PC-9 (cell line): Measurements from ENCODE around the gene POLR2A. TPM values are rescaled to one million over a fixed set of nuclear protein-coding genes. Genes with fewer than 3 reads are reported as not detected.

Source experiments
- BruUV-seq: library from RNA; stranded (reverse); fragments of 400-500 nt; replicated peaks from 2 replicates; lab custom pipeline; 2021; lab: Mats Ljungman, UMichigan
- CTCF ChIA-PET: fragments of 300-600 bp; sonication (Branson Sonifier 250); formaldehyde crosslinking; loops from one replicate; lab custom pipeline; 2022; ENCODE audit warnings: antibody characterized with exemption; lab: Charles Lee
- POLR2A ChIA-PET: fragments of 300-600 bp; sonication (Branson Sonifier 250); formaldehyde crosslinking; loops from one replicate; lab custom pipeline; 2022; ENCODE audit warnings: antibody characterized with exemption; ENCODE audit not compliant: unreplicated experiment; lab: Charles Lee
- DNase-seq, 2 experiments: peaks; one replicate each; pipeline versions ENCODE4 v3.0.0 to v3.0.0-alpha.2; 2015 to 2022; ENCODE audit warnings: mixed read lengths in 1 of 2
- H2AFZ ChIP-seq: fragments of 200-600 bp; sonication (generic); 2 replicates; pipeline ENCODE4 v1.8.1; 2017; ENCODE audit warnings: antibody characterized with exemption
- H3F3A ChIP-seq: fragments of 200-600 bp; sonication (generic); 2 replicates; pipeline ENCODE4 v1.8.1; 2017; ENCODE audit warnings: antibody characterized with exemption, mild to moderate bottlenecking, low read depth; ENCODE audit not compliant: insufficient read depth
- H3K27ac ChIP-seq: fragments of 200-600 bp; sonication (generic); 2 replicates; pipeline ENCODE4 v1.6.1; 2016; ENCODE audit warnings: mixed run types
- H3K27me3 ChIP-seq: fragments of 200-600 bp; sonication (generic); 2 replicates; pipeline ENCODE4 v1.6.1; 2016; ENCODE audit warnings: low read depth, mixed run types; ENCODE audit not compliant: insufficient read depth
- H3K36me3 ChIP-seq: fragments of 200-600 bp; sonication (generic); 2 replicates; pipeline ENCODE4 v1.6.1; 2016; ENCODE audit warnings: low read depth, mixed run types
- H3K4me1 ChIP-seq: fragments of 200-600 bp; sonication (generic); replicated peaks from 2 replicates; pipeline ENCODE4 v1.6.1; 2016; ENCODE audit warnings: mixed run types; ENCODE audit not compliant: insufficient read depth
- H3K4me2 ChIP-seq: fragments of 200-600 bp; sonication (generic); 2 replicates; pipeline ENCODE4 v1.6.1; 2017; ENCODE audit warnings: mixed run types
- H3K4me3 ChIP-seq: fragments of 200-600 bp; sonication (generic); 2 replicates; pipeline ENCODE4 v1.6.1; 2016; ENCODE audit warnings: mixed run types
- H3K79me2 ChIP-seq: fragments of 200-600 bp; sonication (generic); 2 replicates; pipeline ENCODE4 v1.6.1; 2017; ENCODE audit warnings: low read depth, mixed run types
- H3K9me2 ChIP-seq: fragments of 200-600 bp; sonication (generic); 2 replicates; pipeline ENCODE4 v1.8.1; 2017; ENCODE audit warnings: mild to moderate bottlenecking; ENCODE audit not compliant: insufficient read depth
- H3K9me3 ChIP-seq: fragments of 200-600 bp; sonication (generic); 2 replicates; pipeline ENCODE4 v1.8.1; 2016; ENCODE audit warnings: low read depth; ENCODE audit not compliant: insufficient read depth
- H4K20me1 ChIP-seq: fragments of 200-600 bp; sonication (generic); 2 replicates; pipeline ENCODE4 v1.8.1; 2017; ENCODE audit not compliant: insufficient read depth
- EZH2 ChIP-seq: fragments of 200-600 bp; sonication (generic); IDR thresholded peaks from 2 replicates; pipeline ENCODE4 v1.8.0; 2017; ENCODE audit warnings: antibody characterized with exemption, low read depth
- intact Hi-C: fragments of 100-400 bp; cut with micrococcal nuclease; formaldehyde crosslinking; loops from one replicate; pipeline ENCODE4 v1.10.0; 2022; ENCODE audit not compliant: unreplicated experiment
- total RNA-seq: library from RNA; stranded (reverse); gene quantifications from 2 replicates; pipeline ENCODE4 v1.2.3, GENCODE V29; 2021
- TF ChIP-seq, protein P1 (sequence below): fragments of 200-600 bp; sonication (generic); conservative IDR thresholded peaks from 2 replicates; pipeline ENCODE4 v1.6.1; 2017; ENCODE audit warnings: mixed run types, antibody characterized with exemption, mild to moderate bottlenecking, moderate library complexity

Gene POLR2A
- total RNA-seq, 1 experiment from 2014 or later: 149 TPM

DNA sequence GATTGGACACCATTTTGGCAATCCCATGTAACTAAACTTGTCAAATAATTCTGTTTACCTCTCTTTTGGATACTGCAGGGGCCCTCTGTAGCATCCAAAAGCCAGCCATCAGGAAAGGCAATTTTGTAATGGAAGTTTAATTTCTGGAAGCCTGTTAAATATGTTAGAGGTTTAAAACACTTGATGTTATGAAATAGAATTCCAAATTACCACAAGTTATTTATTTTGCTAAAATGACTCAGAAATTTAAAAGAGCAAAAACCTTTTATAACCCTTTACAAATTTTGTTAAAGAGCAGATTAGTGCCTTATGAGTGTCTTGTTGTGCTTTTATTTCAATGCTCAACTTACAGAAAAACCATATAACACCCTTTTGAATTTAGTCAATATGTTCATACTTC is 44.7 kb downstream of the POLR2A start:
- no peaks in the 10 kb centered on the region for H4K20me1 ChIP-seq
- no peaks in the 10 kb centered on the region; the same call in 1 of the 2 replicates for H3K9me3 ChIP-seq
- no peak overlapping the region for H3K4me3 ChIP-seq
- H3K9me2 ChIP-seq: no peaks in the 10 kb centered on the region
- CTCF ChIA-PET: no interaction called here
- intact Hi-C loops: no loop called here
- POLR2A ChIA-PET: no interaction called here
- BruUV-seq: no TSS peak
- no peak overlapping the region for H2AFZ ChIP-seq
- no peak for DNase-seq
- H3K79me2 ChIP-seq: no peaks in the 10 kb centered on the region
- H3K27ac ChIP-seq: no peak overlapping the region
- H3K4me1 ChIP-seq: no peaks in the 10 kb centered on the region
- H3K4me2 ChIP-seq: no peak overlapping the region
- H3F3A ChIP-seq: no peaks in the 10 kb centered on the region; the same call in 1 of the 2 replicates
- no peaks in the 10 kb centered on the region for H3K36me3 ChIP-seq
- no peak for TF ChIP-seq EZH2
- TF ChIP-seq, protein P1, sequence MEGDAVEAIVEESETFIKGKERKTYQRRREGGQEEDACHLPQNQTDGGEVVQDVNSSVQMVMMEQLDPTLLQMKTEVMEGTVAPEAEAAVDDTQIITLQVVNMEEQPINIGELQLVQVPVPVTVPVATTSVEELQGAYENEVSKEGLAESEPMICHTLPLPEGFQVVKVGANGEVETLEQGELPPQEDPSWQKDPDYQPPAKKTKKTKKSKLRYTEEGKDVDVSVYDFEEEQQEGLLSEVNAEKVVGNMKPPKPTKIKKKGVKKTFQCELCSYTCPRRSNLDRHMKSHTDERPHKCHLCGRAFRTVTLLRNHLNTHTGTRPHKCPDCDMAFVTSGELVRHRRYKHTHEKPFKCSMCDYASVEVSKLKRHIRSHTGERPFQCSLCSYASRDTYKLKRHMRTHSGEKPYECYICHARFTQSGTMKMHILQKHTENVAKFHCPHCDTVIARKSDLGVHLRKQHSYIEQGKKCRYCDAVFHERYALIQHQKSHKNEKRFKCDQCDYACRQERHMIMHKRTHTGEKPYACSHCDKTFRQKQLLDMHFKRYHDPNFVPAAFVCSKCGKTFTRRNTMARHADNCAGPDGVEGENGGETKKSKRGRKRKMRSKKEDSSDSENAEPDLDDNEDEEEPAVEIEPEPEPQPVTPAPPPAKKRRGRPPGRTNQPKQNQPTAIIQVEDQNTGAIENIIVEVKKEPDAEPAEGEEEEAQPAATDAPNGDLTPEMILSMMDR: no peak
- no peaks in the 10 kb centered on the region for H3K27me3 ChIP-seq

DNA sequence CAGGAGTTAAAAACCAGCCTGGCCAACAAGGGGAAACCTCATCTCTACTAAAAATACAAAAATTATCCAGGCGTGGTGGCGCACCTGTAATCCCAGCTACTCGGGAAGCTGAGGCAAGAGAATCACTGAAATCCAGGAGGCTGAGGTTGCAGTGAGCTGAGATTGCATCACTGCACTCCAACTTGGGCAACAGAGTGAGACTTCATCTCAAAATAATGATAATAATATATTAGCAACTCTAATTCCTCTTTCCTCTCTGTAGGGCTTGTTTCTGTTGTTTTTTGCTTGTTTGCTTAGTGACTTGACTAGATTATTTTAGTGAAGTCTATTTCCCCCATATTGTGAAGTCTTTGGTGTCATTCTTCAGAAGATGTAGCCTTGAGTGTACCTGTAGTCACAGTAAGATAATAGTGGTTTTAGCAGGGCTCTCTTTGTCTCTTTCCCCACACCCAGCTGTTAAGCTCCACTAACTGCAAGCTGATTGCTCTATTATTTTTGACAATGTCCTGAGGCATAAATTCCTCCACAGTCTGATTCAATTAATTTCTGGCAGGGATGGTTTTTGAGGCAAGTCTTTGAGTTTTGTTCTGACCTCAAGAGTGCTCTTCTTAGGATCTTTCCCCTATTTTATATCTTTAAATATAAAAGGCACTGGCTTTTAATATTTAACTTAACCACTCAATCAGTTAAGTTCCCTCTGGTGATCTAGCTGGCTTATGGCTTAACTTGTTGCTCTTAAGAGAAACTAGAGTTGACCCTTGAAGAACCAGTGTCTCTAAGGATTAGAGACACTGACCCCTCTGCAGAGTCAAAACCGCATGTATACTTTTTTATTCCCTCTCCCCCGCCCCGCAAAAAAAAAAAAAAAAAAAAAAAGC is 46.1 kb downstream of the POLR2A start:
- no peak for DNase-seq
- Histone ChIP-seq H4K20me1 (no peaks in the 10 kb centered on the region), H3K36me3 (no peaks in the 10 kb centered on the region), H3K27ac (no peak overlapping the region), H2AFZ (no peak overlapping the region), H3F3A (no peaks in the 10 kb centered on the region; the same call in 1 of the 2 replicates), H3K4me1 (no peaks in the 10 kb centered on the region), H3K79me2 (no peaks in the 10 kb centered on the region), H3K4me2 (no peak overlapping the region), H3K9me3 (no peaks in the 10 kb centered on the region; the same call in 1 of the 2 replicates), H3K4me3 (no peak overlapping the region), H3K27me3 (no peaks in the 10 kb centered on the region), H3K9me2 (no peaks in the 10 kb centered on the region)
- ChIA-PET CTCF (no interaction called here), POLR2A (interaction anchor here (0.6 kb wide), 1 partner anchor 220 kb away, joined by 5 read pairs; no protein-coding TSS in a partner anchor)
- BruUV-seq: no TSS peak
- intact Hi-C loops: no loop called here
- TF ChIP-seq EZH2: no peak
- TF ChIP-seq, protein P1: no peak

DNA sequence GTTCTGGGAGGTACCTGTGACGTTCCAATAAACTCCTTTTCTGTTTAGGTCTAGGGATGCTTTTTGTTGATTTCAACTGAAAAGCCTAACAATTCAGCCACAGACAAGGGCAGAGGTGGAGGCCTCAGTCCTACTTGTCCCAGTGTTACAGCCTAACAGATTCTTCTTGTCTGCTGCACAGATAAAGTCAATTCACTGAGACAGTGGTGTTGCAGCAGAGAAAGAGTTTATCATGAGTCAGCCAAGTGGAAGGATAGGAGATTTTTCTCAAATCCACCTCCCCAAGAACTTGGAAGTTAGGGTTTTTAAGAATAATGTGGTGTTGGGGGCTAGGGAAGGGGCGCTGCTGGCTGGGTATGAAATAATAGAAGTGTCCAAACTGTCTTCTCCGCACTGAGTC is 53.9 kb downstream of the POLR2A start:
- no peak overlapping the region for H3K4me3 ChIP-seq
- TF ChIP-seq, protein P1: no peak
- no peak for TF ChIP-seq EZH2
- H3K4me1 ChIP-seq: no peaks in the 10 kb centered on the region
- no peak overlapping the region for H3K4me2 ChIP-seq
- no peaks in the 10 kb centered on the region; the same call in 1 of the 2 replicates for H3K9me3 ChIP-seq
- ChIA-PET CTCF (no interaction called here), POLR2A (no interaction called here)
- H3K27ac ChIP-seq: no peak overlapping the region
- H3K27me3 ChIP-seq: no peaks in the 10 kb centered on the region
- intact Hi-C loops: no loop called here
- no peaks in the 10 kb centered on the region for H4K20me1 ChIP-seq
- no TSS peak for BruUV-seq
- H2AFZ ChIP-seq: no peak overlapping the region
- no peaks in the 10 kb centered on the region for H3K9me2 ChIP-seq
- no peaks in the 10 kb centered on the region for H3K36me3 ChIP-seq
- no peak for DNase-seq
- no peaks in the 10 kb centered on the region for H3K79me2 ChIP-seq
- H3F3A ChIP-seq: no peaks in the 10 kb centered on the region
